Activated naive CD8-positive, alpha-beta T cell treated with anti-CD3 and anti-CD28 coated beads, Interleukin-2, amount 50 U/mL, for 16 hours (primary cell): ENCODE results near the gene USP2.

ENCODE experiments used
- DNase-seq: peaks from one replicate; pipeline ENCODE4 v3.0.0-alpha.2; 2020; ENCODE audit warnings: low read depth, low spot score

USP2 gene

GRCh38 chr11:119381181-119381988, at the start of gene USP2:
Gene USP2 (minus strand): TSS chr11:119381690. CDS start chr11:119373480, 8,210 bp downstream.
- peak; percentile 94 for DNase-seq

- DNase-seq, result no peak
Measured at GRCh38 chr11:119427279-119427678, 45.8 kb upstream of the USP2 start.

- no peak for DNase-seq
Measured at GRCh38 chr11:119426142-119426541, 44.7 kb upstream of the USP2 start.

- DNase-seq, result no peak
Measured at GRCh38 chr11:119424775-119425174, 43.3 kb upstream of the USP2 start.

GRCh38 chr11:119424276-119424675, 42.8 kb upstream of the USP2 start:
- DNase-seq, result no peak

GRCh38 chr11:119423509-119424254, 42.2 kb upstream of the USP2 start:
- DNase-seq, result no peak

GRCh38 chr11:119422809-119423508, 41.5 kb upstream of the USP2 start, which contains the start of gene THY1:
Gene THY1 (minus strand): TSS chr11:119423172. CDS start chr11:119420905, 2,267 bp downstream.
- DNase-seq, result no peak

GRCh38 chr11:119421941-119422808, 40.7 kb upstream of the USP2 start:
- DNase-seq, result no peak

GRCh38 chr11:119421351-119421750, 39.9 kb upstream of the USP2 start:
- DNase-seq, result no peak

- no peak for DNase-seq
Measured at GRCh38 chr11:119420631-119421030, 39.1 kb upstream of the USP2 start.

- no peak for DNase-seq
Measured at GRCh38 chr11:119419834-119420492, 38.5 kb upstream of the USP2 start.

GRCh38 chr11:119419246-119419645, 37.8 kb upstream of the USP2 start:
- no peak for DNase-seq

GRCh38 chr11:119418759-119419158, 37.3 kb upstream of the USP2 start:
- DNase-seq, result no peak

GRCh38 chr11:119417726-119418540, 36.4 kb upstream of the USP2 start:
- no peak for DNase-seq

GRCh38 chr11:119416606-119417580, 35.4 kb upstream of the USP2 start:
- no peak for DNase-seq

GRCh38 chr11:119415966-119416365, 34.5 kb upstream of the USP2 start:
- no peak for DNase-seq

- no peak for DNase-seq
Measured at GRCh38 chr11:119415517-119415916, 34.0 kb upstream of the USP2 start.

- no peak for DNase-seq
Measured at GRCh38 chr11:119414734-119415133, 33.2 kb upstream of the USP2 start.

GRCh38 chr11:119414321-119414720, 32.8 kb upstream of the USP2 start:
- DNase-seq, result no peak
